GM12874 (cell line): ENCODE measurements around the gene AHRR.

Source experiments
- CTCF ChIP-seq: IDR thresholded peaks from 2 replicates; pipeline ENCODE4 v1.5.1; 2011; ENCODE audit warnings: low read depth, mild to moderate bottlenecking, control low read depth, low read length, moderate library complexity; ENCODE audit not compliant: insufficient read depth

AHRR gene

GRCh38 chr5:431711-432050 is 110.2 kb downstream of the AHRR start:
- no peak for TF ChIP-seq CTCF

- no peak for TF ChIP-seq CTCF
Observed at GRCh38 chr5:432201-432927, 110.8 kb downstream of the AHRR start.

- TF ChIP-seq CTCF, result no peak
Observed at GRCh38 chr5:432928-433791, 111.6 kb downstream of the AHRR start.

- TF ChIP-seq CTCF, result no peak
Observed at GRCh38 chr5:433836-434235, 112.3 kb downstream of the AHRR start.

- TF ChIP-seq CTCF, result no peak
Observed at GRCh38 chr5:434443-435146, 113.1 kb downstream of the AHRR start.

- TF ChIP-seq CTCF, result no peak
Observed at GRCh38 chr5:435156-435790, 113.8 kb downstream of the AHRR start.
